ENCODE measurements around the gene GSN. TPM values are rescaled to one million over a fixed set of nuclear protein-coding genes. Genes with fewer than 3 reads are reported as not detected.

GSN gene
- total RNA-seq, 1 experiment from 2014 or later: 68.3 TPM

DNA sequence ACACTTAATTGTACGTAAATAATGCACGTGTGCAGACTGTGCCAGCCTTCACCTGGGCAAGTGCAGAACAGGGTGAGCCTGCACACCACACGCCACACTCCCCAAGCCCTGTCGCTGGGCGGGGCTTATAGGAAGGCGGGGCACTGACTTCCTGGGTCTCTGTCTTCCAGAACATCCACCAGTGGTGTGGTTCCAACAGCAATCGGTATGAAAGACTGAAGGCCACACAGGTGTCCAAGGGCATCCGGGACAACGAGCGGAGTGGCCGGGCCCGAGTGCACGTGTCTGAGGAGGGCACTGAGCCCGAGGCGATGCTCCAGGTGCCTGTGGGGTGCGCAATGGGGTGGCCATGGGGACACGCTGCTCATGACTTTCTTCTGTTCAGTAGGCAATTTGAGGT lies 44.2 kb downstream of the GSN start:
- intact Hi-C loops (cut with micrococcal nuclease; ENCODE audit: unreplicated experiment): no loop called here
- H3K36me3 Mint-ChIP-seq (ENCODE audit: insufficient read depth, unreplicated experiment): peaks cover 25% of the 10 kb centered on the region
- CTCF ChIA-PET: no interaction called here

DNA sequence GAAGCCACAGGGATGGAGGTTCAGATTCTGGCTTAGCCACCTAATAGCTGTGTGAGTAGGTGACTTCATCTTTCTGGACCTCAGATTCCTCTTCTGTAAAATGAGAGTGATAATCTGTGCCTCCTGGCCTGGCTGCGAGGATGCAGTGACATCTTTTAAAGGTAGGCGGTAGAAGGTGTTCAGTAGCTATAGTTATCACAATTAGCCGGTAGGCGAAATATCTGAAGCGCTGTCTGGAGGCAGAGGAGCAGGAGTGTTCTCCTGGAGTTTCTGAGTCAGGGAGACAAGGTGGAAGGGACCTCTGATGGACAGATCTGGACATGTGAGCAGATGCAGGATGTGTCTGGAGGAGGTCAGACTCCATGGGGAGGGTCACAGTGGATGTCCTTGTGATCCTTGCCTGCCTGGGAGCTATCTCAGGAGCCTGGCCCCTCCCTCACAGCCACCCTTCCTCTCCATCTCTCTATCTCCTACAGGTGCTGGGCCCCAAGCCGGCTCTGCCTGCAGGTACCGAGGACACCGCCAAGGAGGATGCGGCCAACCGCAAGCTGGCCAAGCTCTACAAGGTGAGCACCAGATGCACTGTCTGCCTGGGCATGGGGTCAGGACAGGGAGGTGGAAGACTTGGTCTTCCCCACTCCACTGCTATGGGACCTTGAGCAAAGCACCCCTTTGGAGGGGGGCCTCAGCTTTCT lies 45.6 kb downstream of the GSN start:
- no TSS peak for BruUV-seq (replicated peaks)
- intact Hi-C loops (cut with micrococcal nuclease; ENCODE audit: unreplicated experiment): no loop called here
- DNase-seq: no peak
- no peak overlapping the region for H3K4me3 Mint-ChIP-seq (ENCODE audit: low read depth, unreplicated experiment)
- peaks cover under 1% of the 10 kb centered on the region for H3K4me1 Mint-ChIP-seq (ENCODE audit: low read depth, unreplicated experiment)
- TF ChIP-seq, protein P1, sequence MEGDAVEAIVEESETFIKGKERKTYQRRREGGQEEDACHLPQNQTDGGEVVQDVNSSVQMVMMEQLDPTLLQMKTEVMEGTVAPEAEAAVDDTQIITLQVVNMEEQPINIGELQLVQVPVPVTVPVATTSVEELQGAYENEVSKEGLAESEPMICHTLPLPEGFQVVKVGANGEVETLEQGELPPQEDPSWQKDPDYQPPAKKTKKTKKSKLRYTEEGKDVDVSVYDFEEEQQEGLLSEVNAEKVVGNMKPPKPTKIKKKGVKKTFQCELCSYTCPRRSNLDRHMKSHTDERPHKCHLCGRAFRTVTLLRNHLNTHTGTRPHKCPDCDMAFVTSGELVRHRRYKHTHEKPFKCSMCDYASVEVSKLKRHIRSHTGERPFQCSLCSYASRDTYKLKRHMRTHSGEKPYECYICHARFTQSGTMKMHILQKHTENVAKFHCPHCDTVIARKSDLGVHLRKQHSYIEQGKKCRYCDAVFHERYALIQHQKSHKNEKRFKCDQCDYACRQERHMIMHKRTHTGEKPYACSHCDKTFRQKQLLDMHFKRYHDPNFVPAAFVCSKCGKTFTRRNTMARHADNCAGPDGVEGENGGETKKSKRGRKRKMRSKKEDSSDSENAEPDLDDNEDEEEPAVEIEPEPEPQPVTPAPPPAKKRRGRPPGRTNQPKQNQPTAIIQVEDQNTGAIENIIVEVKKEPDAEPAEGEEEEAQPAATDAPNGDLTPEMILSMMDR (IDR thresholded peaks at IDR 0.05; ENCODE audit: unreplicated experiment): no peak
- CTCF ChIA-PET: interaction anchor here (0.7 kb wide), 1 partner anchor 62 kb away, joined by 3 read pairs; no protein-coding TSS in a partner anchor
- no peak overlapping the region for H3K27ac Mint-ChIP-seq (ENCODE audit: unreplicated experiment)
- H3K9me3 Mint-ChIP-seq (ENCODE audit: low read depth, unreplicated experiment): no peaks in the 10 kb centered on the region
- H3K27me3 Mint-ChIP-seq (ENCODE audit: unreplicated experiment): no peaks in the 10 kb centered on the region
- peaks cover 16% of the 10 kb centered on the region for H3K36me3 Mint-ChIP-seq (ENCODE audit: insufficient read depth, unreplicated experiment)

More for the DNA sequence above, 44.2 kb downstream of the GSN start:
- TF ChIP-seq, protein P1 (IDR thresholded peaks at IDR 0.05; ENCODE audit: unreplicated experiment): no peak
- BruUV-seq (replicated peaks): no TSS peak
- no peak overlapping the region for H3K27ac Mint-ChIP-seq (ENCODE audit: unreplicated experiment)
- H3K9me3 Mint-ChIP-seq (ENCODE audit: low read depth, unreplicated experiment): no peaks in the 10 kb centered on the region
- no peaks in the 10 kb centered on the region for H3K4me1 Mint-ChIP-seq (ENCODE audit: low read depth, unreplicated experiment)
- no peaks in the 10 kb centered on the region for H3K27me3 Mint-ChIP-seq (ENCODE audit: unreplicated experiment)
- no peak for DNase-seq
- H3K4me3 Mint-ChIP-seq (ENCODE audit: low read depth, unreplicated experiment): no peak overlapping the region

DNA sequence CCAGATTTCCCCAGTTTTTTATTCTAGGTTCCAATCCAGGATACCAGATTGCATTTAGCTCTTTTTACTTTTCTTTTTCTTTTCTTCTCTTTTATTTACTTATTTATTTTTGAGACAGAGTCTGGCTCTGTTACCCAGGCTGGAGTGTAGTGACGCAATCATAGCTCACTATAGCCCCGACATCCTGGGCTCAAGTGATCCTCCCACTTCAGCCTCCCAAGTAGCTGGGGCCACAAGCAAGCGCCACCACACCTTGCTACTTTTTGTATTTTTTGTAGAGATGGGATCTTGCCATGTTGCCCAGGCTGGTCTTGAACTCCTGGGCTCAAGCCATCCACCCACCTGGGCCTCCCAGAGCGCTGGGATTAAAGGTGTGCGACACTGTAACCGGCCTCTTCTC lies 48.4 kb downstream of the GSN start:
- intact Hi-C loops (cut with micrococcal nuclease; ENCODE audit: unreplicated experiment): no loop called here
- Mint-ChIP-seq H3K36me3 (ENCODE audit: insufficient read depth, unreplicated experiment) (peaks cover 14% of the 10 kb centered on the region), H3K9me3 (ENCODE audit: low read depth, unreplicated experiment) (no peaks in the 10 kb centered on the region), H3K4me3 (ENCODE audit: low read depth, unreplicated experiment) (no peak overlapping the region), H3K27me3 (ENCODE audit: unreplicated experiment) (no peaks in the 10 kb centered on the region), H3K4me1 (ENCODE audit: low read depth, unreplicated experiment) (peaks cover 8% of the 10 kb centered on the region), H3K27ac (ENCODE audit: unreplicated experiment) (no peak overlapping the region)
- TF ChIP-seq, protein P1 (IDR thresholded peaks at IDR 0.05; ENCODE audit: unreplicated experiment): no peak
- no TSS peak for BruUV-seq (replicated peaks)
- DNase-seq: no peak
- CTCF ChIA-PET: interaction anchor here (0.6 kb wide), 1 partner anchor 55 kb away, joined by 3 read pairs; no protein-coding TSS in a partner anchor

DNA sequence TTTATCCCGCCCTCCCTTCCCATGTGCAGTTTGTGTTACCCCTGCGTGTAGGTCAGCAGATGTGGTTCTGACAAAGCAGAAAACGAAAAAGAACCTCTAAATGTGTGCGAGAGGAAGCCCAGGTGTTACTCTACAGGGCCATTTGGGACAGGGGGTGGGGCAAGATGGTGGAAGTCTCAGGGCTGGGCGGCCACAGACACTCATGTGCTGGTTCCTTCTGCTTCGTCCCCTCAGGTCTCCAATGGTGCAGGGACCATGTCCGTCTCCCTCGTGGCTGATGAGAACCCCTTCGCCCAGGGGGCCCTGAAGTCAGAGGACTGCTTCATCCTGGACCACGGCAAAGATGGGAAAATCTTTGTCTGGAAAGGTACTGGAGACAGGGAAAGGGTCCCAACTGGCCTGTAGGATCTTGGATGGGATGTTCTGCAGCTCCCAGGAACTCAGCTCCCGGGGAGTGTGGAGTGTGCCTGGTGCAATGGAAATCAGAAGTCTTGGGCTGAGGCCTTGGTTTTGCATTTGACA lies 49.0 kb downstream of the GSN start:
- BruUV-seq (replicated peaks): no TSS peak
- CTCF ChIA-PET: no interaction called here
- no peak overlapping the region for H3K27ac Mint-ChIP-seq (ENCODE audit: unreplicated experiment)
- H3K4me1 Mint-ChIP-seq (ENCODE audit: low read depth, unreplicated experiment): peaks cover 9% of the 10 kb centered on the region
- no peak overlapping the region for H3K4me3 Mint-ChIP-seq (ENCODE audit: low read depth, unreplicated experiment)
- peaks cover 15% of the 10 kb centered on the region for H3K36me3 Mint-ChIP-seq (ENCODE audit: insufficient read depth, unreplicated experiment)
- no peaks in the 10 kb centered on the region for H3K27me3 Mint-ChIP-seq (ENCODE audit: unreplicated experiment)
- no peak for DNase-seq
- intact Hi-C loops (cut with micrococcal nuclease; ENCODE audit: unreplicated experiment): no loop called here
- TF ChIP-seq, protein P1 (IDR thresholded peaks at IDR 0.05; ENCODE audit: unreplicated experiment): no peak
- no peaks in the 10 kb centered on the region for H3K9me3 Mint-ChIP-seq (ENCODE audit: low read depth, unreplicated experiment)
